HepG2 (cell line): Measurements from ENCODE around the gene UBE2L6. TPM values are rescaled to one million over a fixed set of nuclear protein-coding genes. Genes with fewer than 3 reads are reported as not detected.

ENCODE experiments used
- CEBPB ChIP-seq: IDR thresholded peaks from 2 replicates; pipeline ENCODE4 v1.6.1; 2011; ENCODE audit warnings: low read depth, low read length, improper control_type of control experiment, borderline replicate concordance
- CHD4 ChIP-seq: fragments of 200-600 bp; sonication (generic); IDR thresholded peaks from 2 replicates; pipeline ENCODE4 v1.7.0; 2017; ENCODE audit warnings: mild to moderate bottlenecking, low read length, borderline replicate concordance
- FOXJ3 ChIP-seq: sonication (generic); formaldehyde crosslinking; IDR thresholded peaks from 2 replicates; pipeline ENCODE4 v1.4.0; 2020; ENCODE audit warnings: missing genetic modification reagents, mild to moderate bottlenecking, borderline replicate concordance
- HDAC2 ChIP-seq: sonication (generic); formaldehyde crosslinking; IDR thresholded peaks from 2 replicates; pipeline ENCODE4 v1.4.0; 2020; ENCODE audit warnings: missing genetic modification reagents
- NBN ChIP-seq: fragments of 450-650 bp; conservative IDR thresholded peaks from 2 replicates; pipeline ENCODE4 v1.6.1; 2017
- NFYB ChIP-seq: sonication (generic); formaldehyde crosslinking; IDR thresholded peaks from 2 replicates; pipeline ENCODE4 v1.4.0; 2020; ENCODE audit warnings: missing genetic modification reagents
- SMAD1 ChIP-seq: sonication (generic); formaldehyde crosslinking; IDR thresholded peaks from 2 replicates; pipeline ENCODE4 v1.4.0; 2020; ENCODE audit warnings: missing genetic modification reagents, low read depth, mild to moderate bottlenecking, borderline replicate concordance
- SOX13 ChIP-seq, 3 experiments: fragments of 450-650 bp in 1 of 3; sonication (generic) in 1 of 3; formaldehyde crosslinking in 1 of 3; IDR thresholded peaks in 2 of 3; conservative IDR thresholded peaks in 1 of 3; 2 replicates each; pipeline versions ENCODE4 v1.5.0 to v1.6.1; 2016 to 2020; ENCODE audit warnings: antibody characterized with exemption in 1 of 3, mild to moderate bottlenecking in 1 of 3, missing compliant biosample characterization in 1 of 3, missing genetic modification reagents in 1 of 3, moderate library complexity in 1 of 3
- ZNF143 ChIP-seq: sonication (generic); formaldehyde crosslinking; IDR thresholded peaks from 2 replicates; pipeline ENCODE4 v1.4.0; 2020; ENCODE audit warnings: missing genetic modification reagents
- ZNF24 ChIP-seq: fragments of 450-650 bp; IDR thresholded peaks from 2 replicates; pipeline ENCODE4 v1.6.1; 2017; ENCODE audit warnings: antibody characterized with exemption, mild to moderate bottlenecking
- ZNF264 ChIP-seq: sonication (generic); formaldehyde crosslinking; IDR thresholded peaks from 2 replicates; pipeline ENCODE4 v1.4.0; 2020; ENCODE audit warnings: missing genetic modification reagents
- ZNF569 ChIP-seq: sonication (generic); formaldehyde crosslinking; IDR thresholded peaks from 2 replicates; pipeline ENCODE4 v1.5.0; 2020; ENCODE audit warnings: mild to moderate bottlenecking, missing genetic modification reagents, moderate library complexity, borderline replicate concordance
- ZNF570 ChIP-seq: sonication (generic); formaldehyde crosslinking; IDR thresholded peaks from 2 replicates; pipeline ENCODE4 v1.4.0; 2020; ENCODE audit warnings: mild to moderate bottlenecking, missing genetic modification reagents, borderline replicate concordance
- ZSCAN31 ChIP-seq: sonication (generic); formaldehyde crosslinking; IDR thresholded peaks from 2 replicates; pipeline ENCODE4 v1.5.0; 2020; ENCODE audit warnings: low read depth, mild to moderate bottlenecking, missing genetic modification reagents
- polyA plus RNA-seq, 8 experiments: library from polyadenylated mRNA; depleted of rRNA in 3 of 8; stranded (reverse) in 7 of 8; unstranded in 1 of 8; fragments of >200 nt; fragmentation: Illumina TruSeq in 4 of 8; extraction: Trizol in 4 of 8; gene quantifications; 2 replicates each; pipeline versions ENCODE4 v1.2.1 to v1.2.3, GENCODE V29; 2011 to 2016; ENCODE audit warnings: low read depth in 4 of 8, missing spikeins in 1 of 8, mixed read lengths in 1 of 8; ENCODE audit not compliant: insufficient read depth in 1 of 8
- total RNA-seq, 5 experiments: library from RNA; depleted of rRNA; stranded (reverse); fragments of >200 nt; fragmentation: Illumina TruSeq; extraction: Trizol; gene quantifications; 2 replicates each; pipeline ENCODE4 v1.2.3, GENCODE V29; 2016; ENCODE audit warnings: low read depth in 1 of 5
- TF ChIP-seq, protein P1 (sequence below): sonication (generic); formaldehyde crosslinking; IDR thresholded peaks from 2 replicates; pipeline ENCODE4 v1.4.0; 2020; ENCODE audit warnings: missing genetic modification reagents, mild to moderate bottlenecking, borderline replicate concordance
- TF ChIP-seq, protein P2 (sequence below): sonication (generic); formaldehyde crosslinking; IDR thresholded peaks from 2 replicates; pipeline ENCODE4 v1.8.1; 2023; ENCODE audit warnings: mild to moderate bottlenecking, moderate library complexity, missing genetic modification reagents
- TF ChIP-seq, protein P3 (sequence below): sonication (generic); formaldehyde crosslinking; IDR thresholded peaks from 2 replicates; pipeline ENCODE4 v1.5.0; 2020; ENCODE audit warnings: missing genetic modification reagents
- TF ChIP-seq, protein P4 (sequence below): IDR thresholded peaks from 2 replicates; pipeline ENCODE4 v1.6.1; 2016; ENCODE audit warnings: control low read depth
- TF ChIP-seq, protein P5 (sequence below): sonication (generic); formaldehyde crosslinking; IDR thresholded peaks from 2 replicates; pipeline ENCODE4 v1.5.0; 2020; ENCODE audit warnings: missing genetic modification reagents

The UBE2L6 gene
- total and polyA plus RNA-seq, 2 of the 13 experiments (the other 11 are each of a cell fraction or from before 2014, with no cell fraction given) = 30.3 to 30.4 TPM

DNA sequence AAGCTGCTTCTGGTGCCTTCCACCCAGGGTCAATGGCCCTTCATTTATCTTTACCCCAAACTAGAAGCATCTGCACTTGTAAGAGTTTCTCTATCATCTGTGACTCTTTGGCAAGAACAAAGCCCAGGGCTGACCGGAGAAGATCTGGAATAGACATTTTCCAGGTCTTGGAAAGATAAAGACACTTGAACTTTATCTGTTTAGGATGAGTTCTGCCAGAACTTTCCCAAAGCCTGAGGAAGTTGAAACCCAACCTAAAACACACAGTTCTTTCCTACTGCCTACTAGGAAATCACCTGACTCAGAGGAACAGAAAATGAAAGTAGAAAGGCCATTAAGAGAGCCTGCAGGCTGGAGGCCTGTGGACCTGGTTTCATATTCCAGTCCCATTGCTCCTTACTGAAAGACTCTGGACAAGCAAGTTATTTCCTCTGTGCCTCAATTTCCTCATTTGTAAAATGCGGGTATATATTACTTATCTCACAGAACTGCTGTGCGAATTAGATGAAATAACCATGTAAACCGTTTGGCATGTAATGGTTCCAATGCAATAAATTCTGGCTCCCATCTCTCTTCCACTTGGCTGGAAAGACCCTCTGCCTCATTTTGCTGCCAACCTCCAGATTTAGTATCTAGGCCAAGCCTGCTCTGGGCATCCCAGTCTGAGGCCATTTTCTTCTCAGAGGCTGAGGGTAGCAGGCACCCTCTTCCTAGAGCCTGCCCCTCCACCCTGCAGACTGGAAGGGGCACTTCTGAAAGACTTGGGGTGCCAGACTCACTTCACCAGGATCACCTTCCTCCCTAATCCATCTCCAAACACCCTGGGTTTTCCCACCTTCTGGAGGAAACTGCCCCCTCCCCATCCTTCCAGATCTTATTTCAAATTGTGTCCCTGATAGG, 1.2 kb downstream of the UBE2L6 start (continued):
- TF ChIP-seq, protein P1, sequence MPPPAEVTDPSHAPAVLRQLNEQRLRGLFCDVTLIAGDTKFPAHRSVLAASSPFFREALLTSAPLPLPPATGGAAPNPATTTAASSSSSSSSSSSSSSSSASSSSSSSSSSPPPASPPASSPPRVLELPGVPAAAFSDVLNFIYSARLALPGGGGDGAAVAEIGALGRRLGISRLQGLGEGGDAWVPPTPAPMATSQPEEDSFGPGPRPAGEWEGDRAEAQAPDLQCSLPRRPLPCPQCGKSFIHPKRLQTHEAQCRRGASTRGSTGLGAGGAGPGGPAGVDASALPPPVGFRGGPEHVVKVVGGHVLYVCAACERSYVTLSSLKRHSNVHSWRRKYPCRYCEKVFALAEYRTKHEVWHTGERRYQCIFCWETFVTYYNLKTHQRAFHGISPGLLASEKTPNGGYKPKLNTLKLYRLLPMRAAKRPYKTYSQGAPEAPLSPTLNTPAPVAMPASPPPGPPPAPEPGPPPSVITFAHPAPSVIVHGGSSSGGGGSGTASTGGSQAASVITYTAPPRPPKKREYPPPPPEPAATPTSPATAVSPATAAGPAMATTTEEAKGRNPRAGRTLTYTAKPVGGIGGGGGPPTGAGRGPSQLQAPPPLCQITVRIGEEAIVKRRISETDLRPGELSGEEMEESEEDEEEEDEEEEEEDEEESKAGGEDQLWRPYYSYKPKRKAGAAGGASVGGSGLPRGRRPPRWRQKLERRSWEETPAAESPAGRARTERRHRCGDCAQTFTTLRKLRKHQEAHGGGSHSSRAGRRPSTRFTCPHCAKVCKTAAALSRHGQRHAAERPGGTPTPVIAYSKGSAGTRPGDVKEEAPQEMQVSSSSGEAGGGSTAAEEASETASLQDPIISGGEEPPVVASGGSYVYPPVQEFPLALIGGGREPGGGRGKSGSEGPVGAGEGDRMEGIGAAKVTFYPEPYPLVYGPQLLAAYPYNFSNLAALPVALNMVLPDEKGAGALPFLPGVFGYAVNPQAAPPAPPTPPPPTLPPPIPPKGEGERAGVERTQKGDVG (CRISPR knock-in tag) = no peak
- TF ChIP-seq, protein P2, sequence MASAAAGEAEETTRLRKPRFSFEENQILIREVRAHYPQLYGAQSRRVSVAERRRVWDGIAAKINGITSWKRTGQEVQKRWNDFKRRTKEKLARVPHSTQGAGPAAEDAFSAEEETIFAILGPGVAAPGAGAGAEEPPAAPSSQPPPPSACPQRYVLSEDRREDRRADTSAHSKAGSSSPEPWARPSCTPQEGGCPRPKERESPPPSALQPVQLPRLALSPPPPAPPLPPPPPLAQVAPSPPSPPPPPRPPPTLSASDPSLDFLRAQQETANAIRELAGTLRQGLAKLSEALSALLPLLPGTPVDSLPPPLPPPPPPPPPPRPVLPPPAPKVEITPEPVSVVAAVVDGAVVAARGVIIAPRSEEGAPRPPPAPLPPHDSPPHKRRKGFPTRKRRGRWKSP = no peak
- TF ChIP-seq NFYB (no peak), FOXJ3 (CRISPR knock-in tag) (no peak), CEBPB (no peak), SOX13 (IDR thresholded peaks at IDR 0.05) (no peak), SOX13 (CRISPR knock-in tag; conservative IDR thresholded peaks at IDR 0.05 in 1 of 2, IDR thresholded peaks at IDR 0.05 in 1 of 2) (no peak), ZSCAN31 (CRISPR knock-in tag) (no peak), ZNF143 (no peak), HDAC2 (CRISPR knock-in tag) (no peak), NBN (no peak), SMAD1 (CRISPR knock-in tag) (no peak), CHD4 (no peak), ZNF570 (CRISPR knock-in tag) (no peak), ZNF24 (no peak), ZNF264 (CRISPR knock-in tag) (no peak), ZNF569 (no peak)
- TF ChIP-seq, protein P3, sequence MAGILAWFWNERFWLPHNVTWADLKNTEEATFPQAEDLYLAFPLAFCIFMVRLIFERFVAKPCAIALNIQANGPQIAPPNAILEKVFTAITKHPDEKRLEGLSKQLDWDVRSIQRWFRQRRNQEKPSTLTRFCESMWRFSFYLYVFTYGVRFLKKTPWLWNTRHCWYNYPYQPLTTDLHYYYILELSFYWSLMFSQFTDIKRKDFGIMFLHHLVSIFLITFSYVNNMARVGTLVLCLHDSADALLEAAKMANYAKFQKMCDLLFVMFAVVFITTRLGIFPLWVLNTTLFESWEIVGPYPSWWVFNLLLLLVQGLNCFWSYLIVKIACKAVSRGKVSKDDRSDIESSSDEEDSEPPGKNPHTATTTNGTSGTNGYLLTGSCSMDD = no peak
- TF ChIP-seq, protein P4, sequence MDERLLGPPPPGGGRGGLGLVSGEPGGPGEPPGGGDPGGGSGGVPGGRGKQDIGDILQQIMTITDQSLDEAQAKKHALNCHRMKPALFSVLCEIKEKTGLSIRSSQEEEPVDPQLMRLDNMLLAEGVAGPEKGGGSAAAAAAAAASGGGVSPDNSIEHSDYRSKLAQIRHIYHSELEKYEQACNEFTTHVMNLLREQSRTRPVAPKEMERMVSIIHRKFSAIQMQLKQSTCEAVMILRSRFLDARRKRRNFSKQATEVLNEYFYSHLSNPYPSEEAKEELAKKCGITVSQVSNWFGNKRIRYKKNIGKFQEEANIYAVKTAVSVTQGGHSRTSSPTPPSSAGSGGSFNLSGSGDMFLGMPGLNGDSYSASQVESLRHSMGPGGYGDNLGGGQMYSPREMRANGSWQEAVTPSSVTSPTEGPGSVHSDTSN (CRISPR knock-in tag) = no peak
- TF ChIP-seq, protein P5, sequence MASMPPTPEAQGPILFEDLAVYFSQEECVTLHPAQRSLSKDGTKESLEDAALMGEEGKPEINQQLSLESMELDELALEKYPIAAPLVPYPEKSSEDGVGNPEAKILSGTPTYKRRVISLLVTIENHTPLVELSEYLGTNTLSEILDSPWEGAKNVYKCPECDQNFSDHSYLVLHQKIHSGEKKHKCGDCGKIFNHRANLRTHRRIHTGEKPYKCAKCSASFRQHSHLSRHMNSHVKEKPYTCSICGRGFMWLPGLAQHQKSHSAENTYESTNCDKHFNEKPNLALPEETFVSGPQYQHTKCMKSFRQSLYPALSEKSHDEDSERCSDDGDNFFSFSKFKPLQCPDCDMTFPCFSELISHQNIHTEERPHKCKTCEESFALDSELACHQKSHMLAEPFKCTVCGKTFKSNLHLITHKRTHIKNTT (CRISPR knock-in tag) = no peak
